IMR-90 (cell line): ENCODE data around the gene MTHFSD. TPM values are rescaled to one million over a fixed set of nuclear protein-coding genes. Genes with fewer than 3 reads are reported as not detected.

Experiments
- ATAC-seq: fragments of 200-7000 bp; cut with Tn5 transposase; 2 replicates; pipeline ENCODE4 v1.9.1; 2020; ENCODE audit warnings: low read depth, mild to moderate bottlenecking, moderate library complexity
- BruUV-seq: library from RNA; stranded (reverse); fragments of 400-500 nt; replicated peaks from 2 replicates; lab custom pipeline; 2021; lab: Mats Ljungman, UMichigan
- CTCF ChIA-PET: fragments of 300-600 bp; formaldehyde crosslinking; extraction: SDS; loops from one replicate; lab custom pipeline; 2021; ENCODE audit warnings: antibody characterized with exemption; lab: Yijun Ruan, JAX
- POLR2A ChIA-PET: fragments of 300-600 bp; sonication (Branson Sonifier 250); formaldehyde crosslinking; loops from one replicate; lab custom pipeline; 2022; ENCODE audit warnings: antibody characterized with exemption; ENCODE audit not compliant: unreplicated experiment; lab: Charles Lee
- DNase-seq: peaks from one replicate; pipeline ENCODE4 v3.0.0; 2013
- H2AFZ ChIP-seq: replicated peaks from 2 replicates; pipeline ENCODE3; 2013; ENCODE audit warnings: low read length, mild to moderate bottlenecking; ENCODE audit not compliant: poor library complexity
- H2AK5ac ChIP-seq: 2 replicates; pipeline ENCODE4 v1.6.1; 2013; ENCODE audit warnings: low read depth, low read length, inconsistent platforms
- H2AK9ac ChIP-seq: replicated peaks from 2 replicates; pipeline ENCODE3; 2013; ENCODE audit warnings: mild to moderate bottlenecking, low read depth, low read length, moderate library complexity; ENCODE audit not compliant: poor library complexity
- H2BK120ac ChIP-seq: 2 replicates; pipeline ENCODE4 v1.6.1; 2013; ENCODE audit warnings: low read depth, low read length, inconsistent platforms
- H2BK15ac ChIP-seq: 3 replicates; pipeline ENCODE4 v1.6.1; 2013; ENCODE audit warnings: low read depth, low read length, inconsistent platforms
- H2BK20ac ChIP-seq: 2 replicates; pipeline ENCODE4 v1.6.1; 2013; ENCODE audit warnings: low read depth, mild to moderate bottlenecking, inconsistent platforms, low read length, moderate library complexity
- H2BK5ac ChIP-seq: 2 replicates; pipeline ENCODE4 v1.6.1; 2013; ENCODE audit warnings: mild to moderate bottlenecking, low read depth, low read length, inconsistent platforms; ENCODE audit not compliant: poor library complexity, severe bottlenecking
- H3K14ac ChIP-seq: replicated peaks from 2 replicates; pipeline ENCODE4 v1.6.1; 2013; ENCODE audit warnings: low read depth, low read length, inconsistent platforms
- H3K18ac ChIP-seq: 2 replicates; pipeline ENCODE4 v1.6.1; 2013; ENCODE audit warnings: low read depth, low read length, control low read depth
- H3K23ac ChIP-seq: 2 replicates; pipeline ENCODE4 v1.6.1; 2013; ENCODE audit warnings: low read depth, low read length, inconsistent platforms
- H3K27ac ChIP-seq: 2 replicates; pipeline ENCODE4 v1.5.1; 2013; ENCODE audit warnings: mild to moderate bottlenecking, control low read depth, low read length; ENCODE audit not compliant: insufficient read depth
- H3K27me3 ChIP-seq: 2 replicates; pipeline ENCODE4 v1.6.1; 2013; ENCODE audit warnings: low read length; ENCODE audit not compliant: control insufficient read depth, insufficient read depth
- H3K36me3 ChIP-seq: 2 replicates; pipeline ENCODE4 v1.6.1; 2013; ENCODE audit warnings: low read length, mixed read lengths; ENCODE audit not compliant: control insufficient read depth, insufficient read depth
- H3K4ac ChIP-seq: 2 replicates; pipeline ENCODE4 v1.6.1; 2013; ENCODE audit warnings: low read depth, low read length, inconsistent platforms
- H3K4me1 ChIP-seq: 2 replicates; pipeline ENCODE4 v1.6.1; 2013; ENCODE audit warnings: low read length, mixed read lengths; ENCODE audit not compliant: control insufficient read depth, insufficient read depth
- H3K4me2 ChIP-seq: 2 replicates; pipeline ENCODE4 v1.6.1; 2013; ENCODE audit warnings: low read depth, mild to moderate bottlenecking, control low read depth, low read length, moderate library complexity
- H3K4me3 ChIP-seq: 2 replicates; pipeline ENCODE4 v1.5.1; 2013; ENCODE audit warnings: low read depth, mild to moderate bottlenecking, control low read depth, low read length, moderate library complexity; ENCODE audit not compliant: insufficient read depth
- H3K56ac ChIP-seq: 2 replicates; pipeline ENCODE4 v1.6.1; 2013; ENCODE audit warnings: low read length, inconsistent platforms; ENCODE audit not compliant: insufficient read depth; ENCODE audit errors: extremely low read depth
- H3K79me1 ChIP-seq, 2 experiments: 2 replicates each; pipeline ENCODE4 v1.6.1; 2013; ENCODE audit warnings: low read length in 2 of 2, inconsistent platforms in 1 of 2, low read depth in 1 of 2
- H3K9ac ChIP-seq: 2 replicates; pipeline ENCODE4 v1.6.1; 2013; ENCODE audit warnings: low read depth, low read length, control low read depth
- H3K9me1 ChIP-seq: 2 replicates; pipeline ENCODE4 v1.6.1; 2013; ENCODE audit warnings: low read length, inconsistent platforms; ENCODE audit not compliant: insufficient read depth
- H3K9me3 ChIP-seq: 2 replicates; pipeline ENCODE4 v1.6.1; 2013; ENCODE audit warnings: low read length; ENCODE audit not compliant: control insufficient read depth, insufficient read depth
- H4K20me1 ChIP-seq: 2 replicates; pipeline ENCODE4 v1.6.1; 2013; ENCODE audit warnings: low read length, inconsistent platforms; ENCODE audit not compliant: insufficient read depth
- H4K5ac ChIP-seq: 2 replicates; pipeline ENCODE4 v1.6.1; 2013; ENCODE audit warnings: mild to moderate bottlenecking, low read depth, low read length, control low read depth
- H4K8ac ChIP-seq, 2 experiments: 2 replicates each; pipeline ENCODE4 v1.6.1; 2013; ENCODE audit warnings: low read depth in 2 of 2, low read length in 2 of 2, control low read depth in 1 of 2, inconsistent platforms in 1 of 2
- H4K91ac ChIP-seq: 2 replicates; pipeline ENCODE4 v1.6.1; 2013; ENCODE audit warnings: low read depth, low read length, inconsistent platforms; ENCODE audit not compliant: insufficient read depth
- BHLHE40 ChIP-seq: fragments of 150-350 bp; IDR thresholded peaks from 2 replicates; pipeline ENCODE4 v1.6.1; 2016; ENCODE audit warnings: mild to moderate bottlenecking, low read depth, low read length
- CEBPB ChIP-seq: IDR thresholded peaks from 2 replicates; pipeline ENCODE4 v1.6.1; 2012; ENCODE audit warnings: low read depth, low read length, improper control_type of control experiment
- CHD1 ChIP-seq: IDR thresholded peaks from 2 replicates; pipeline ENCODE4 v1.6.1; 2012; ENCODE audit warnings: low read depth, low read length, improper control_type of control experiment
- CTCF ChIP-seq: conservative IDR thresholded peaks from 2 replicates; pipeline ENCODE4 v1.5.1; 2012; ENCODE audit warnings: mild to moderate bottlenecking, low read depth, low read length, improper control_type of control experiment
- FOS ChIP-seq: fragments of 150-350 bp; IDR thresholded peaks from 2 replicates; pipeline ENCODE4 v1.6.1; 2016; ENCODE audit warnings: low read depth, low read length
- MAZ ChIP-seq: IDR thresholded peaks from 2 replicates; pipeline ENCODE4 v1.6.1; 2012; ENCODE audit warnings: low read depth, mild to moderate bottlenecking, low read length, improper control_type of control experiment, moderate library complexity, borderline replicate concordance
- MXI1 ChIP-seq: IDR thresholded peaks from 2 replicates; pipeline ENCODE4 v1.6.1; 2012; ENCODE audit warnings: low read depth, mild to moderate bottlenecking, low read length, moderate library complexity, borderline replicate concordance
- NFE2L2 ChIP-seq: fragments of 150-350 bp; IDR thresholded peaks from 2 replicates; pipeline ENCODE4 v1.6.1; 2016; ENCODE audit warnings: low read depth, mild to moderate bottlenecking, low read length
- POLR2A ChIP-seq: IDR thresholded peaks from 2 replicates; pipeline ENCODE4 v1.6.1; 2012; ENCODE audit warnings: mild to moderate bottlenecking, low read depth, low read length
- RAD21 ChIP-seq: IDR thresholded peaks from 2 replicates; pipeline ENCODE4 v1.6.1; 2012; ENCODE audit warnings: low read length, improper control_type of control experiment
- RCOR1 ChIP-seq: IDR thresholded peaks from 2 replicates; pipeline ENCODE4 v1.6.1; 2012; ENCODE audit warnings: mild to moderate bottlenecking, low read length, improper control_type of control experiment; ENCODE audit not compliant: insufficient replicate concordance
- RFX5 ChIP-seq: IDR thresholded peaks from 2 replicates; pipeline ENCODE4 v1.8.0; 2012; ENCODE audit warnings: low read depth, mild to moderate bottlenecking, low read length, moderate library complexity
- SMC3 ChIP-seq: fragments of 150-350 bp; IDR thresholded peaks from 2 replicates; pipeline ENCODE4 v1.6.1; 2016; ENCODE audit warnings: low read depth, mild to moderate bottlenecking, antibody characterized with exemption, low read length, moderate library complexity
- USF2 ChIP-seq: fragments of 150-350 bp; IDR thresholded peaks from 2 replicates; pipeline ENCODE4 v1.6.1; 2017; ENCODE audit warnings: mild to moderate bottlenecking, antibody characterized with exemption, low read length, low read depth
- WGBS, 2 experiments: methylation state at CpG; one replicate each; pipeline versions ENCODE4 v1.1.5 to v1.1.7; 2013; ENCODE audit warnings: missing lambda C conversion rate in 2 of 2; ENCODE audit not compliant: insufficient read length in 1 of 2; ENCODE audit errors: extremely low coverage in 2 of 2; 5-methylcytosine and 5-hydroxymethylcytosine counted together
- dilution Hi-C: fragments of 300-500 bp; cut with HindIII; formaldehyde crosslinking; loops from one replicate; pipeline ENCODE4 v1.14.3; 2018; ENCODE audit warnings: low sequenced_read_pairs; ENCODE audit not compliant: unreplicated experiment
- in situ Hi-C: fragments of 300-500 bp; cut with MboI; formaldehyde crosslinking; loops from 3 replicates; pipeline ENCODE4 v1.14.3; 2019; ENCODE audit warnings: low sequenced_read_pairs, inconsistent platforms, mixed read lengths
- intact Hi-C: fragments of 100-400 bp; cut with micrococcal nuclease; formaldehyde crosslinking; loops from 2 replicates; pipeline ENCODE4 v1.10.0; 2022
- polyA plus RNA-seq, 3 experiments: library from polyadenylated mRNA; depleted of rRNA; stranded (reverse); fragments of >200 nt; gene quantifications; 2 replicates each; pipeline ENCODE4 v1.2.3, GENCODE V29; 2012; ENCODE audit warnings: low replicate concordance in 1 of 3
- total RNA-seq: library from RNA; depleted of rRNA; stranded (reverse); fragments of >200 nt; gene quantifications from 2 replicates; pipeline ENCODE4 v1.2.3, GENCODE V29; 2012

Gene MTHFSD
- total and polyA plus RNA-seq, 2 of the 4 experiments (the other 2 are of a cell fraction) = 8.2 to 16.8 TPM

DNA sequence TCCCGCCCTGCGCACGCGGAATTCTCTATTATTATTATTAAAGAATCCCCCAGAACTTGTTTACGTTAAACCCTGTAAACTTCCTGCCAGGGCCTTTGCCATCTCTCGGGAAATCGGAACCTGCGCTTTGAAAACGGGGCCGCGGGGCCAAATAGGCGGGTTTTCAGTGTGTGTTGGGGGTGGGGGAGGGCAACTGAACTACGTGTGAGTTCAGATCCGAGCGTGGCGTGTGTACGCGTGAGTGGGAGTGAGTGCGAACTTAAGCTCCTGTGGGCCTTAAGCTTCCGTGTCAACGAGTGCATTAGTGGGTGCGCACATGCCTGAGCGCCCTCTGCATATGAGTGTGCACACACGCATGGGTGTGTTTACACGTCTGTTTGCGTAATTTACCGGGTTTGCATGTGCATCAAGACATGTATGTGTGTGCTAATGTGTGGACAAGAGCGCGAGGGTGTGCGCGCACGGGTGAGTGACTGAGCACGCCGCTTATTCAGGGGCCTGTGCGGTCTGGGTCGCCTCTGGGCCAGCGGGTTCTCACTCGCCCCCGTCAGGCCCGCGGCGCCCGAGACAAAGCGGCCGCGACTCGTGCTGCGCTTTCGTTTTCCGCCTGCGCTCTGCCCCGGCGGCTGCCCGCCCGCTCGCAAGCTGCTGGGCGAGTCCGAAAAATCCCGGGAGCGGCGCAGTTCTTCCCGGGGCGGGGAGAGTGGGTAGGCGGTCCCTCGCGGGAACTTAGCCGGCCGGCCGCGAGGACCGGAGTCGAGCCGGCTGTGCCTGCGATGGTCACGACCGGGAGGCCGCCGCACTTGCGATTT is 45.9 kb downstream of the MTHFSD start:
- CTCF ChIA-PET = interaction anchor here (0.5 to 1.2 kb wide), 5 partner anchors 8 to 513 kb away, joined by 3 to 8 read pairs (median 3); no protein-coding TSS in a partner anchor
- H4K8ac ChIP-seq = peak overlapping the region; percentile 29 to 84
- POLR2A ChIA-PET = interaction anchor here (0.7 to 2.2 kb wide), 8 partner anchors 9 to 356 kb away, joined by 3 to 21 read pairs (median 4); no protein-coding TSS in a partner anchor
- H3K9me1 ChIP-seq = 0 out of 2 replicates have a peak, but pooled peaks cover 5% of the 10 kb centered on the region
- H3K79me1 ChIP-seq = peaks cover 0 to 12% of the 10 kb centered on the region in 2 experiments; a peak in 1 of 4 replicates
- peak overlapping the region; percentile 73 for H2AK5ac ChIP-seq
- peak overlapping the region; percentile 98 for H3K4me3 ChIP-seq
- peak overlapping the region; percentile 86 for H4K91ac ChIP-seq
- in situ Hi-C loops (loop anchor here (5.0 kb wide), 1 partner anchor 207 kb away; no protein-coding TSS in a partner anchor), dilution Hi-C loops (no loop called here), intact Hi-C loops (loop anchor here (1.0 to 10.0 kb wide), 5 partner anchors 47 to 354 kb away; no protein-coding TSS in a partner anchor)
- peak overlapping the region; percentile 75 for H3K56ac ChIP-seq
- H2BK15ac ChIP-seq = peak overlapping the region; percentile 45; the same call in 2 of the 3 replicates
- WGBS, 2 experiments = 0% methylated on average over 44 of the region's 79 CpGs; no CpG with 5 or more reads in 1 of the 2 experiments
- H3K4ac ChIP-seq = peak overlapping the region; percentile 98
- H3K4me1 ChIP-seq = peaks cover 6% of the 10 kb centered on the region
- peak overlapping the region; percentile 96 for H2AK9ac ChIP-seq
- peak overlapping the region; percentile 100 for H3K9ac ChIP-seq
- H3K23ac ChIP-seq = peak overlapping the region; percentile 99
- H3K18ac ChIP-seq = peak overlapping the region; percentile 95
- H3K9me3 ChIP-seq = no peaks in the 10 kb centered on the region
- peak overlapping the region; percentile 99 for H2BK5ac ChIP-seq
- peaks cover 46% of the 10 kb centered on the region for H4K20me1 ChIP-seq
- DNase-seq = peak; percentile 89
- peak overlapping the region; percentile 78 for H2AFZ ChIP-seq
- ATAC-seq = peak; percentile 7
- peak overlapping the region; percentile 73 for H2BK20ac ChIP-seq
- H4K5ac ChIP-seq = peak overlapping the region; percentile 90
- H2BK120ac ChIP-seq = peak overlapping the region; percentile 97
- H3K4me2 ChIP-seq = peak overlapping the region; percentile 96
- H3K27me3 ChIP-seq = no peaks in the 10 kb centered on the region
- H3K14ac ChIP-seq = peak overlapping the region; percentile 98
- H3K27ac ChIP-seq = peak overlapping the region; percentile 100
- BruUV-seq = no TSS peak
- H3K36me3 ChIP-seq = peaks cover 62% of the 10 kb centered on the region
- no peak for TF ChIP-seq USF2
- TF ChIP-seq RAD21 = no peak; the same call in 1 of the 2 replicates
- peak; percentile 32; the same call in 1 of the 2 replicates for TF ChIP-seq MXI1
- peak; percentile 64 for TF ChIP-seq BHLHE40
- no peak for TF ChIP-seq CEBPB
- TF ChIP-seq CTCF = no peak
- no peak for TF ChIP-seq SMC3
- no peak for TF ChIP-seq MAZ
- TF ChIP-seq CHD1 = peak; percentile 69; the same call in 1 of the 2 replicates
- TF ChIP-seq FOS = no peak; the same call in 1 of the 2 replicates
- TF ChIP-seq POLR2A = peak; percentile 92
- no peak for TF ChIP-seq RCOR1
- no peak for TF ChIP-seq NFE2L2
- no peak for TF ChIP-seq RFX5
